Spleen (tissue), 11 donors: Measurements from ENCODE around the gene CLDN6. TPM values are rescaled to one million over a fixed set of nuclear protein-coding genes. Genes with fewer than 3 reads are reported as not detected.
A peak's percentile ranks its signal among the peaks of the same experiment; 100 is the strongest.

Source experiments
- DNase-seq: peaks from one replicate; pipeline ENCODE4 v3.0.0-alpha.2; 2020
- H3K27ac ChIP-seq, 8 donors: fragments of 200-600 bp; sonication (generic) in 7 of 8; 1 replicate in 4 of 8; 2 replicates in 4 of 8; pipeline versions ENCODE4 v1.5.0 to v1.8.0; 2016 to 2021; ENCODE audit warnings: inconsistent platforms in 4 of 8, mild to moderate bottlenecking in 4 of 8, moderate library complexity in 1 of 8
- H3K27me3 ChIP-seq, 7 donors: fragments of 200-600 bp; sonication (generic) in 6 of 7; replicated peaks in 1 of 7; 1 replicate in 4 of 7; 2 replicates in 3 of 7; pipeline versions ENCODE4 v1.5.0 to v1.8.0; 2016 to 2021; ENCODE audit warnings: inconsistent platforms in 3 of 7, mild to moderate bottlenecking in 1 of 7
- H3K36me3 ChIP-seq, 6 donors: fragments of 200-600 bp; sonication (generic) in 5 of 6; 1 replicate in 4 of 6; 2 replicates in 2 of 6; pipeline versions ENCODE4 v1.5.0 to v1.8.0; 2016 to 2021; ENCODE audit warnings: inconsistent platforms in 2 of 6
- H3K4me1 ChIP-seq, 6 donors: fragments of 200-600 bp; sonication (generic) in 5 of 6; 1 replicate in 3 of 6; 2 replicates in 3 of 6; pipeline versions ENCODE4 v1.5.0 to v1.8.0; 2016 to 2021; ENCODE audit warnings: inconsistent platforms in 3 of 6
- H3K4me3 ChIP-seq, 8 donors: fragments of 200-600 bp; sonication (generic) in 7 of 8; 1 replicate in 4 of 8; 2 replicates in 4 of 8; pipeline versions ENCODE4 v1.5.0 to v1.8.0; 2016 to 2021; ENCODE audit warnings: inconsistent platforms in 4 of 8, mild to moderate bottlenecking in 4 of 8, moderate library complexity in 2 of 8
- H3K9me3 ChIP-seq, 8 donors: fragments of 200-600 bp; sonication (generic) in 7 of 8; 1 replicate in 4 of 8; 2 replicates in 4 of 8; pipeline versions ENCODE4 v1.5.0 to v1.8.0; 2016 to 2021; ENCODE audit warnings: inconsistent platforms in 4 of 8
- POLR2A ChIP-seq, 3 donors: fragments of 450-650 bp; IDR thresholded peaks; one replicate each; pipeline ENCODE4 v1.5.1; 2017; ENCODE audit warnings: antibody characterized with exemption in 3 of 3, mild to moderate bottlenecking in 1 of 3
- POLR2AphosphoS5 ChIP-seq, 3 donors: sonication (generic); formaldehyde crosslinking; IDR thresholded peaks; one replicate each; pipeline ENCODE4 v1.5.1; 2017; ENCODE audit warnings: antibody characterized with exemption in 3 of 3
- WGBS, 5 donors: extraction: QIAGEN DNeasy Blood & Tissue Kit in 3 of 5; methylation state at CpG; one replicate each; pipeline versions ENCODE4 v1.1.5 to v1.1.7; 2013 to 2018; 5-methylcytosine and 5-hydroxymethylcytosine counted together
- intact Hi-C: fragments of 100-400 bp; cut with DNase I; formaldehyde crosslinking; loops from one replicate; pipeline ENCODE4 v1.15.0; 2023; ENCODE audit warnings: low total_unique reads
- polyA plus RNA-seq, 3 donors: library from polyadenylated mRNA; stranded (reverse); fragments of 200-250 nt; gene quantifications; one replicate each; pipeline ENCODE4 v1.2.1, GENCODE V29; 2013
- total RNA-seq, 7 donors: library from RNA; depleted of rRNA in 3 of 7; stranded (reverse); fragments of >200 nt in 3 of 7; fragmentation: NEBNext Ultra II Directional in 4 of 7; extraction: Animal tissue kit (Norgen Biotek cat#: 25700) in 4 of 7; gene quantifications; one replicate each; pipeline versions ENCODE4 v1.1.0 to v1.2.1, GENCODE V29; 2016 to 2021
- TF ChIP-seq, protein P1 (sequence below), 11 experiments: fragments of 200-600 bp in 7 of 11; fragments of 450-650 bp in 4 of 11; sonication (generic) in 4 of 11; IDR thresholded peaks in 8 of 11; conservative IDR thresholded peaks in 3 of 11; 1 replicate in 7 of 11; 2 replicates in 4 of 11; pipeline versions ENCODE4 v1.4.0 to v1.8.0; 2016 to 2021; ENCODE audit warnings: antibody characterized with exemption in 11 of 11, inconsistent platforms in 4 of 11, mild to moderate bottlenecking in 1 of 11
- donor health status: healthy with polysubstance abuse.
- donor health status: DM: no; HTN: no; CAD: no; lungs with moderate emphysema.
- donor health status: DM: no; HTN: no; CAD: no.
- donor health status: Bipolar disorder and iron deficiency.
- donor health status: healthy.
- donor health status: DM: no; HTN: no; CAD: no.
- donor health status: DM: yes; HTN: yes; CAD: no.

CLDN6 gene
- total and polyA plus RNA-seq, 10 donors: not detected

DNA sequence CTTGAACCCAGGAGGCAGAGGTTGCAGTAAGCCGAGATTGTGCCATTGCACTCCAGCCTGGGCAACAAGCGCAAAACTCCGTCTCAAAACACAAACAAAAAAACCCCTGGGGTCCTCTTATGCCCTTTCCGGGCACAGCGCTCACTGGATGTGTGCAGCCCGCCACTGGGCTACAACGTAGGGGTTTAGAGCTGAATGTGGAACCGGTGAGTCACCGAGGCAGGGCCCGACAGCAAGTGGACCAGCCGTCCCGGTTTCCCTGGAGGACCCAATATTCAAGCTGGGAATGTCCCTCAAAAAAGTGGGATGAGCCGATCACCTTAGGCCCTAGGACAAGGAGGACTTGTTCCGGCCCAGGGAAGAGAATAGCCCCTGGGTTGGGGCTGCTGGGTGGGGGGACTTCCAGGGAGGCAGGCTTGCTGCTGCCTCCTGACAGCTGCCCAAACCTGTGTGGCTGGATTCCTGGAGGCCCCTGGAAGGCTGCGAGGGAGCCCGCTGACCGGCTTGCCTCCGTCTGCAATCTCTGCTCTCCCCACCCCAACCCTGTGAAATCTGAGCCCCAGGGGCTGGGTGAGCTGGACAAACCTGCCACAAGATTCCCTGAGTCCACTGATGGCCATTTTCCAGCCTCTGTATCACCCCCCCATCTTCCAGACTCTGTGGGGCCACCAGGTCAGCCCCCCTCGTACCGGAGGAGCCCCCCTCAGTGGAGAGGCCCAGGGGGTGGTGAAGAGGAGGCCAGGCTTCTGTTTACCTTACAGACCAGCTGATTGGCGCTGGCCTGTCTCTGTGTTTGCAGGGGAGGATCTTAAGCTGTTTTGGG is 8.2 kb downstream of the CLDN6 start:
- Histone ChIP-seq H3K4me3 (no peak overlapping the region), H3K9me3 (no peaks in the 10 kb centered on the region), H3K4me1 (peaks cover 15 to 66% (median 36%) of the 10 kb centered on the region in 6 donors), H3K36me3 (no peaks in the 10 kb centered on the region), H3K27ac (peak overlapping the region in 1 of 8 donors; percentile 92), H3K27me3 (peaks cover 0 to 92% (median 28%) of the 10 kb centered on the region in 7 donors)
- no peak for DNase-seq
- intact Hi-C loops: no loop called here
- TF ChIP-seq POLR2A (IDR thresholded peaks at IDR 0.05): no peak
- WGBS, 5 donors: 74 to 83% (median 79%) methylated on average over 11 to 21 of the region's 21 CpGs

DNA sequence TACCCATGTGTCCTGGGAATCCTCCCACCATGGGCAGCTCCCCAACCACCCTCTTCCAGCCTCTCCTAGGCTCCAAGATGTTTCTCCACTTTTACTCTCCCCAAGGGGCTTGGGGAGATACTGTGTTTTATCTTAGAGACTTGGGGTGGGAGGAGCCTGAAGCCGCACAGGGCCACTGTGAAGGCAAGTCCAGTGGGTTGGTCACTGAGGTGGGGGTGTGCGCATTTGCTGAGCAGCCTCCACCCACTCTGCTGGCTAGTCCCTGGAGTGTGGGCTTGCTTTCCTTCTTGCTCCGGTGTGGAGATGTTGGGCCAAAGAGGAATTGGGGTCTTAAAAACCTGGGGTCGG is 9.3 kb downstream of the CLDN6 start:
- intact Hi-C loops: no loop called here
- no peaks in the 10 kb centered on the region for H3K9me3 ChIP-seq
- DNase-seq: no peak
- H3K4me3 ChIP-seq: peak overlapping the region in 1 of 8 donors; percentile 59
- TF ChIP-seq, protein P1, sequence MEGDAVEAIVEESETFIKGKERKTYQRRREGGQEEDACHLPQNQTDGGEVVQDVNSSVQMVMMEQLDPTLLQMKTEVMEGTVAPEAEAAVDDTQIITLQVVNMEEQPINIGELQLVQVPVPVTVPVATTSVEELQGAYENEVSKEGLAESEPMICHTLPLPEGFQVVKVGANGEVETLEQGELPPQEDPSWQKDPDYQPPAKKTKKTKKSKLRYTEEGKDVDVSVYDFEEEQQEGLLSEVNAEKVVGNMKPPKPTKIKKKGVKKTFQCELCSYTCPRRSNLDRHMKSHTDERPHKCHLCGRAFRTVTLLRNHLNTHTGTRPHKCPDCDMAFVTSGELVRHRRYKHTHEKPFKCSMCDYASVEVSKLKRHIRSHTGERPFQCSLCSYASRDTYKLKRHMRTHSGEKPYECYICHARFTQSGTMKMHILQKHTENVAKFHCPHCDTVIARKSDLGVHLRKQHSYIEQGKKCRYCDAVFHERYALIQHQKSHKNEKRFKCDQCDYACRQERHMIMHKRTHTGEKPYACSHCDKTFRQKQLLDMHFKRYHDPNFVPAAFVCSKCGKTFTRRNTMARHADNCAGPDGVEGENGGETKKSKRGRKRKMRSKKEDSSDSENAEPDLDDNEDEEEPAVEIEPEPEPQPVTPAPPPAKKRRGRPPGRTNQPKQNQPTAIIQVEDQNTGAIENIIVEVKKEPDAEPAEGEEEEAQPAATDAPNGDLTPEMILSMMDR (IDR thresholded peaks at IDR 0.05 in 8 of 11, conservative IDR thresholded peaks at IDR 0.05 in 3 of 11): no peak
- TF ChIP-seq POLR2AphosphoS5 (IDR thresholded peaks at IDR 0.05) (no peak), POLR2A (IDR thresholded peaks at IDR 0.05) (no peak)
- 71 to 80% (median 77%) methylated on average over 4 of the region's 4 CpGs for WGBS, 5 donors
- H3K4me1 ChIP-seq: peaks cover 16 to 70% (median 39%) of the 10 kb centered on the region in 6 donors
- H3K27ac ChIP-seq: peak overlapping the region in 6 of 8 donors; percentile 70 to 92 (median 84)
- peaks cover 0 to 83% (median 26%) of the 10 kb centered on the region in 7 donors for H3K27me3 ChIP-seq
- no peaks in the 10 kb centered on the region for H3K36me3 ChIP-seq

DNA sequence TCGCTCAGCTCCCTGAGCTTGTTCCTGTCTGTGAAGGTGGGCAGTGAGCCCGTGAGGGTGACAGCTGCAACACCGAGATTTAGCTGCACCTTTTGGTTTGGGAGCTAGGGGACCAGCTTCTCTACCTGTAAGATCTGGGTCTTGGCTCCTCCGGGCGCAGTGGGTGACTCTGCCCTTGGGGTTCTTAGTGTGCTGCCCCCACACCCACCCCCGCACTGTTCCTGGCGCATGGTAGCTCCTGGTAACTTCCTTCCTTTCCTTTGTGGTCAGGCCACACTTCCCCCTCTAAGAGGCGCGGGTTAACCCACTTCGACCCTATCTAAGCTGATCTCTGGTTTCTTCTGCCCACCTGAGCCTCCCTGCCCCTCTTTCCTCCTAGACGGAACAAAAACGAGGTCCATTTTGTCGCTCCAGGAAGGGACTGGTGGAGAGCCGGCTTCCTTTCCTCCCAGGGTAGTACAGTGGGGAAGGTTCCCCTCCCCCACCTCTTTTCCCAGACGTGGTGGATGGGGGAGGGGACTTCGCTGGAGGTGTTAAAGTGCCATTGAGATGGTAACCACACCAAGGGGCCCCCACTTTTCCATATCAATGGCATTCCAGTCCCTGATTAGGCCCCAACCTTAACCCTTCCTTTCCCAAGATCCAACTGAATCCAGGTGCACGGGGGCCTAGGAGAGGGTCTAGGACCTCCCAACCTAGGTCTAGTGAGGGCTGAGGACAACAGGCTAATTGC is 9.9 kb downstream of the CLDN6 start:
- intact Hi-C loops: no loop called here
- Histone ChIP-seq H3K4me3 (peak overlapping the region in 4 of 8 donors; percentile 16 to 59 (median 23)), H3K36me3 (no peaks in the 10 kb centered on the region), H3K4me1 (peaks cover 18 to 75% (median 44%) of the 10 kb centered on the region in 6 donors), H3K27me3 (peaks cover 0 to 77% (median 21%) of the 10 kb centered on the region in 7 donors), H3K9me3 (no peaks in the 10 kb centered on the region), H3K27ac (peak overlapping the region in 7 of 8 donors; percentile 55 to 92 (median 83))
- 4 to 9% (median 7%) methylated on average over 16 to 17 of the region's 17 CpGs for WGBS, 5 donors
- DNase-seq: peak; percentile 88
- peak; percentile 6 to 36 (median 33) for TF ChIP-seq POLR2AphosphoS5 (IDR thresholded peaks at IDR 0.05)
- TF ChIP-seq, protein P1 (IDR thresholded peaks at IDR 0.05 in 8 of 11, conservative IDR thresholded peaks at IDR 0.05 in 3 of 11): no peak

DNA sequence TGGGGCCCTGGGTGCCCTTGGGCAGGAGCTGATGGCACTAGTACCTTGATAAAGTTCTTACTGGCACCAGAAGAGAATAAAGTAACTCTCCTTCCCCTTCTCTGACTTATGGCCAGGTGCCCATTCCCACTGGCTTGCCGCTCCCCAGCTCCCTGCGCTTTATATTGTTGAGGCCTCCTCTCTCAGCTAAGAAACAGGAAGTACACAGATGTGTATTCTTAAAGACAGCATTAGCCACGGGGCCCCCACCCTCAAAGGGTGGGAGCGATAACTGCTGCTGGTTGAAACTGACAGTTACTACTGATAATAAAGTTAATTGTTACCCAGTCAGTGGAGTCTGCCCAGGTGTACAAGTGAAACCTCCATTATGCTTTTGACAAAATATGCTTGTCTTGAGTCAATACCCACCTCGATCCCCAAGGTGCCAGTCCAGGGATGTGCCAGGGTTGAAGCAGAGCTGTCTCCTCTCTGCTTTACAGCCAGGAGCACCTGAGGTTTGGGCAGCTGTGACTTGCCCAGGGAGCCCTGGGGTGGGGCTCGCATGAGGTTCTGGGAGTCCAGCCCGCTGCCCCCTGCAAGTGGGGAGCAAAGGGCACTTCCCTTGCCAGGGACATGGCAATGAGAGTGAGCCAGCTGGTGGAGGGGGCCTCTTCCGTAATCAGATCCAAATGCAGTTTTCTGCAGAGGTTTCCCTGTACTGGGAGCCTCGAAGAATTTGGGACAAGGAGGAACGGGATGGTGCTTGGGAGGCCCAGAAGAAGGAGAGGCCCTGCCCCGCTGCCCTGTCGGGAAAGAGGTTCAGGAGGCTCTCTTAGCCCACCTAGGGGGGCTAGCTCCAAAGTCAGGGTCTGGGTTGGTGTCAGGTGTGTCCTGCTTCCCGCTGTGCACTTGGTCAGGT is 10.7 kb downstream of the CLDN6 start:
- no peak for DNase-seq
- WGBS, 5 donors: 26 to 47% (median 33%) methylated on average over 12 to 13 of the region's 13 CpGs
- H3K4me1 ChIP-seq: peaks cover 18 to 72% (median 44%) of the 10 kb centered on the region in 6 donors
- no peak for TF ChIP-seq POLR2A (IDR thresholded peaks at IDR 0.05)
- TF ChIP-seq POLR2AphosphoS5 (IDR thresholded peaks at IDR 0.05): no peak
- TF ChIP-seq, protein P1 (IDR thresholded peaks at IDR 0.05 in 8 of 11, conservative IDR thresholded peaks at IDR 0.05 in 3 of 11): no peak
- H3K27me3 ChIP-seq: peaks cover 0 to 69% (median 15%) of the 10 kb centered on the region in 7 donors
- intact Hi-C loops: no loop called here
- H3K9me3 ChIP-seq: no peaks in the 10 kb centered on the region
- H3K36me3 ChIP-seq: no peaks in the 10 kb centered on the region
- peak overlapping the region in 7 of 8 donors; percentile 55 to 92 (median 83) for H3K27ac ChIP-seq
- H3K4me3 ChIP-seq: peak overlapping the region in 4 of 8 donors; percentile 16 to 59 (median 23)
